NCI-H226 (cell line): Measurements from ENCODE around the gene LDLRAP1.

Experiments
- DNase-seq: peaks from one replicate; pipeline ENCODE4 v3.0.0-alpha.2; 2015

LDLRAP1 gene

GRCh38 chr1:25524568-25525360 lies 18.6 kb upstream of the LDLRAP1 start:
- DNase-seq: no peak

- DNase-seq: no peak
These were observed 18.1 kb upstream of the LDLRAP1 start for GRCh38 chr1:25525361-25525688.

- DNase-seq: no peak
These were observed 16.7 kb upstream of the LDLRAP1 start for GRCh38 chr1:25526753-25527152.

GRCh38 chr1:25527226-25527846 lies 16.1 kb upstream of the LDLRAP1 start:
- DNase-seq: no peak

GRCh38 chr1:25527946-25528595 lies 15.3 kb upstream of the LDLRAP1 start:
- no peak for DNase-seq

- no peak for DNase-seq
These were observed 14.4 kb upstream of the LDLRAP1 start for GRCh38 chr1:25528881-25529517.

GRCh38 chr1:25529518-25530185 lies 13.8 kb upstream of the LDLRAP1 start:
- no peak for DNase-seq

GRCh38 chr1:25530186-25531081 lies 13.0 kb upstream of the LDLRAP1 start:
- no peak for DNase-seq

- no peak for DNase-seq
These were observed 12.3 kb upstream of the LDLRAP1 start for GRCh38 chr1:25531082-25531461.

GRCh38 chr1:25532970-25533369 lies 10.4 kb upstream of the LDLRAP1 start:
- DNase-seq: no peak

- DNase-seq: no peak
These were observed 9.5 kb upstream of the LDLRAP1 start for GRCh38 chr1:25533775-25534409.

- no peak for DNase-seq
These were observed 9.0 kb upstream of the LDLRAP1 start for GRCh38 chr1:25534410-25534788.

- DNase-seq: no peak
These were observed 7.3 kb upstream of the LDLRAP1 start for GRCh38 chr1:25536124-25536523.

- DNase-seq: no peak
These were observed 6.1 kb upstream of the LDLRAP1 start for GRCh38 chr1:25537153-25537831.

GRCh38 chr1:25538191-25538767 lies 5.1 kb upstream of the LDLRAP1 start:
- DNase-seq: no peak

- DNase-seq: no peak
These were observed 2.6 kb upstream of the LDLRAP1 start for GRCh38 chr1:25540750-25541342.

- no peak for DNase-seq
These were observed 2.0 kb upstream of the LDLRAP1 start for GRCh38 chr1:25541425-25541824.

- DNase-seq: no peak
These were observed 1.3 kb upstream of the LDLRAP1 start for GRCh38 chr1:25541889-25542658.

- DNase-seq: no peak
These were observed 391 bp upstream of the LDLRAP1 start for GRCh38 chr1:25543005-25543424.
